ENCODE measurements around the gene SMTNL2. TPM values are rescaled to one million over a fixed set of nuclear protein-coding genes. Genes with fewer than 3 reads are reported as not detected.

The SMTNL2 gene
- total RNA-seq, 6 experiments from 2014 or later: 0.12 to 0.25 (median 0.14) TPM; not detected in 3

- Histone ChIP-seq H3K36me3 (no peaks in the 10 kb centered on the region), H3K9me3 (no peaks in the 10 kb centered on the region), H3K27me3 (no peaks in the 10 kb centered on the region), H3K4me1 (no peaks in the 10 kb centered on the region), H3K27ac (no peak overlapping the region), H3K4me3 (no peak overlapping the region)
- DNase-seq: no peak
- ATAC-seq: peak in 2 of 4 donors; percentile 13 to 16
- intact Hi-C loops (cut with DNase I): no loop called here
- no peak for TF ChIP-seq POLR2A (IDR thresholded peaks at IDR 0.05)
- TF ChIP-seq CTCF (IDR thresholded peaks at IDR 0.05): no peak
- 33% methylated on average over 3 of the region's 12 CpGs for WGBS (ENCODE audit: insufficient coverage, low coverage, low lambda C conversion rate, missing lambda C conversion rate)
Observed at GRCh38 chr17:4591529-4591928, 7.2 kb downstream of the SMTNL2 start.

GRCh38 chr17:4592240-4593005 lies 8.1 kb downstream of the SMTNL2 start:
- ATAC-seq (no peak), DNase-seq (no peak)
- Histone ChIP-seq H3K4me1 (no peaks in the 10 kb centered on the region), H3K27me3 (no peaks in the 10 kb centered on the region), H3K36me3 (no peaks in the 10 kb centered on the region), H3K9me3 (no peaks in the 10 kb centered on the region), H3K4me3 (no peak overlapping the region), H3K27ac (no peak overlapping the region)
- 61% methylated on average over 3 of the region's 11 CpGs for WGBS (ENCODE audit: insufficient coverage, low coverage, low lambda C conversion rate, missing lambda C conversion rate)
- TF ChIP-seq POLR2A (IDR thresholded peaks at IDR 0.05) (no peak), CTCF (IDR thresholded peaks at IDR 0.05) (no peak)
- intact Hi-C loops (cut with DNase I): no loop called here

GRCh38 chr17:4593021-4593421 lies 8.7 kb downstream of the SMTNL2 start:
- no peak for TF ChIP-seq POLR2A (IDR thresholded peaks at IDR 0.05)
- no peak for TF ChIP-seq CTCF (IDR thresholded peaks at IDR 0.05)
- ATAC-seq: no peak
- no peak overlapping the region for H3K4me3 ChIP-seq
- no peak for DNase-seq
- H3K27ac ChIP-seq: no peak overlapping the region
- no peaks in the 10 kb centered on the region for H3K36me3 ChIP-seq
- intact Hi-C loops (cut with DNase I): no loop called here
- no peaks in the 10 kb centered on the region for H3K27me3 ChIP-seq
- WGBS (ENCODE audit: insufficient coverage, low coverage, low lambda C conversion rate, missing lambda C conversion rate): 70% methylated on average over 2 of the region's 14 CpGs
- no peaks in the 10 kb centered on the region for H3K9me3 ChIP-seq
- H3K4me1 ChIP-seq: no peaks in the 10 kb centered on the region

GRCh38 chr17:4594406-4594805 lies 10.1 kb downstream of the SMTNL2 start:
- no peaks in the 10 kb centered on the region for H3K27me3 ChIP-seq
- no peaks in the 10 kb centered on the region for H3K9me3 ChIP-seq
- no peak for DNase-seq
- no peaks in the 10 kb centered on the region for H3K4me1 ChIP-seq
- no peak for ATAC-seq
- no peak overlapping the region for H3K27ac ChIP-seq
- 83% methylated on average over 1 of the region's 7 CpGs for WGBS (ENCODE audit: insufficient coverage, low coverage, low lambda C conversion rate, missing lambda C conversion rate)
- no peaks in the 10 kb centered on the region for H3K36me3 ChIP-seq
- H3K4me3 ChIP-seq: no peak overlapping the region
- intact Hi-C loops (cut with DNase I): no loop called here
- TF ChIP-seq CTCF (IDR thresholded peaks at IDR 0.05): no peak

All from right lobe of liver (tissue), 6 donors.